Upper lobe of left lung (tissue), 4 donors: ENCODE results near the gene PDZD8.
A peak's percentile ranks its signal among the peaks of the same experiment; 100 is the strongest.

Experiments
- CTCF ChIP-seq, 6 experiments: fragments of 450-650 bp in 4 of 6; fragments of 200-600 bp in 2 of 6; sonication (generic) in 2 of 6; IDR thresholded peaks; one replicate each; pipeline ENCODE4 v1.5.1; 2016 to 2019; ENCODE audit warnings: antibody characterized with exemption in 6 of 6
- EP300 ChIP-seq, 4 donors: sonication (generic); formaldehyde crosslinking; IDR thresholded peaks; one replicate each; pipeline ENCODE4 v1.5.1; 2017; ENCODE audit warnings: antibody characterized with exemption in 4 of 4, control low read depth in 2 of 4
- POLR2A ChIP-seq, 4 donors: fragments of 450-650 bp; IDR thresholded peaks; one replicate each; pipeline ENCODE4 v1.5.1; 2016 to 2017; ENCODE audit warnings: antibody characterized with exemption in 4 of 4, mild to moderate bottlenecking in 2 of 4
- POLR2AphosphoS5 ChIP-seq, 2 donors: sonication (generic); formaldehyde crosslinking; IDR thresholded peaks; one replicate each; pipeline ENCODE4 v1.5.1; 2017; ENCODE audit warnings: antibody characterized with exemption in 2 of 2

- TF ChIP-seq CTCF (IDR thresholded peaks at IDR 0.05) (no peak), POLR2AphosphoS5 (IDR thresholded peaks at IDR 0.05) (no peak), EP300 (IDR thresholded peaks at IDR 0.05) (peak in 1 of 4 donors; percentile 80), POLR2A (IDR thresholded peaks at IDR 0.05) (no peak)
Observed at GRCh38 chr10:117365612-117366011, 9.6 kb downstream of the PDZD8 start.
